ENCODE data around the gene IFT81. TPM values are rescaled to one million over a fixed set of nuclear protein-coding genes. Genes with fewer than 3 reads are reported as not detected.
"Not testable (repeated sequence)": the region's sequence is repeated elsewhere in the genome, so short reads cannot be mapped to it uniquely, and the experiment has no call there.

The IFT81 gene
- total RNA-seq, 6 experiments from 2014 or later = 1.3 to 5.1 (median 2.5) TPM

DNA sequence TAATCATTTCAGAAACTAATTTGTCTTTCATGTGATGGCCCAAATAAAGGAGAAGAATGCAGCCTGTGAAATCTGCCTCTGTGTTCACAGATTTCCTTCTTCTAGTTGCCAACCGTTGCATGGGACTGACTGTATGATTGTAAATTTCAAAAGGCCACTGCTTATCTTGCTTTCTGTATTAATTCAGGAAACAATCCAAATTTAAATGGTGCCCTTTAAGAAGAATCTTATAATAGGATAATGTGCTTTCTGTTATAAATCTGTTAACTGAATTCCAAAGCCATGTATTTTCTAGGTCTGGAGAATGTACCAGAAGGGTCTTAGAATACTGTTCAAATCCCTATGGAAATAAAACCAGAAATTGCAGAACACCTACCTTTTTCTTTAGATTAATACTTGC, 98.3 kb downstream of the IFT81 start:
- WGBS (ENCODE audit: insufficient coverage, low coverage, low lambda C conversion rate, missing lambda C conversion rate) = 9% methylated on average over 1 of the region's 1 CpG
- intact Hi-C loops (cut with DNase I) = no loop called here
- DNase-seq = no peak
- Histone ChIP-seq H3K27ac (no peak overlapping the region), H3K4me3 (no peak overlapping the region), H3K36me3 (no peaks in the 10 kb centered on the region), H3K27me3 (no peaks in the 10 kb centered on the region), H3K4me1 (no peaks in the 10 kb centered on the region), H3K9me3 (no peaks in the 10 kb centered on the region)
- TF ChIP-seq, protein P1, sequence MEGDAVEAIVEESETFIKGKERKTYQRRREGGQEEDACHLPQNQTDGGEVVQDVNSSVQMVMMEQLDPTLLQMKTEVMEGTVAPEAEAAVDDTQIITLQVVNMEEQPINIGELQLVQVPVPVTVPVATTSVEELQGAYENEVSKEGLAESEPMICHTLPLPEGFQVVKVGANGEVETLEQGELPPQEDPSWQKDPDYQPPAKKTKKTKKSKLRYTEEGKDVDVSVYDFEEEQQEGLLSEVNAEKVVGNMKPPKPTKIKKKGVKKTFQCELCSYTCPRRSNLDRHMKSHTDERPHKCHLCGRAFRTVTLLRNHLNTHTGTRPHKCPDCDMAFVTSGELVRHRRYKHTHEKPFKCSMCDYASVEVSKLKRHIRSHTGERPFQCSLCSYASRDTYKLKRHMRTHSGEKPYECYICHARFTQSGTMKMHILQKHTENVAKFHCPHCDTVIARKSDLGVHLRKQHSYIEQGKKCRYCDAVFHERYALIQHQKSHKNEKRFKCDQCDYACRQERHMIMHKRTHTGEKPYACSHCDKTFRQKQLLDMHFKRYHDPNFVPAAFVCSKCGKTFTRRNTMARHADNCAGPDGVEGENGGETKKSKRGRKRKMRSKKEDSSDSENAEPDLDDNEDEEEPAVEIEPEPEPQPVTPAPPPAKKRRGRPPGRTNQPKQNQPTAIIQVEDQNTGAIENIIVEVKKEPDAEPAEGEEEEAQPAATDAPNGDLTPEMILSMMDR (IDR thresholded peaks at IDR 0.05) = no peak
- TF ChIP-seq POLR2A (IDR thresholded peaks at IDR 0.05) = no peak
- ATAC-seq = no peak

DNA sequence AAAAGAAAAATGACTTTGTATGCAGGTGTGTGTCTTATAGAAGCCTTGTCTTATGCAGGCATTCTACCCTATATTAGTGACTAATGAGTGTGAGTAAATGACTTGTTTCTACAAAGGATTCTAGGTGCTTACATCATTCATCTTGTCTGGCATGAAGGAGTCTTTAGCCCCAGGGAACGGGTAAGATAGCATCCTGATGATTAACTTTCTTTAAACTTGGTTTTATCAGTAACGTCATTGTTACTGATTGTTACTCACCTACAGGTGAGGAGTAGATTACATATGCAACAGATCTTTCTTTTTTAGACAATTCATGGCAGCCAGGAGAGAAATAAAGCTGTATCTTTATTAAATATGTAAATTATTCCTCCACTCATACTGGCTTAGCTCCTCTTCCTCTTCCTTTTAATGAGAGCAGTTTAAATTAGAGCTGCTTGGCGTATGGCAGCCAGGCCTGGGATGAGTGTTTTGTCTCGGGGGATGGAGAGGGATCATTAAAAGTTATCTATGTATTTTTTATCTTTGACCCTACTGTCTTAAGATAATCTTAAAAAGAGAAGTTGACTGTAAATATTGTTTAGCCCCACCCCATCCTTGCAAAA, 99.7 kb downstream of the IFT81 start:
- 57% methylated on average over 4 of the region's 4 CpGs for WGBS (ENCODE audit: insufficient coverage, low coverage, low lambda C conversion rate, missing lambda C conversion rate)
- Histone ChIP-seq H3K27me3 (no peaks in the 10 kb centered on the region), H3K4me3 (no peak overlapping the region), H3K9me3 (no peaks in the 10 kb centered on the region), H3K4me1 (no peaks in the 10 kb centered on the region), H3K27ac (peak overlapping the region; percentile 2 to 86 (median 54)), H3K36me3 (no peaks in the 10 kb centered on the region)
- intact Hi-C loops (cut with DNase I) = no loop called here
- ATAC-seq = peak; percentile 7 to 32 (median 16)
- no peak for DNase-seq
- TF ChIP-seq, protein P1 (IDR thresholded peaks at IDR 0.05) = no peak
- TF ChIP-seq POLR2A (IDR thresholded peaks at IDR 0.05) = no peak

DNA sequence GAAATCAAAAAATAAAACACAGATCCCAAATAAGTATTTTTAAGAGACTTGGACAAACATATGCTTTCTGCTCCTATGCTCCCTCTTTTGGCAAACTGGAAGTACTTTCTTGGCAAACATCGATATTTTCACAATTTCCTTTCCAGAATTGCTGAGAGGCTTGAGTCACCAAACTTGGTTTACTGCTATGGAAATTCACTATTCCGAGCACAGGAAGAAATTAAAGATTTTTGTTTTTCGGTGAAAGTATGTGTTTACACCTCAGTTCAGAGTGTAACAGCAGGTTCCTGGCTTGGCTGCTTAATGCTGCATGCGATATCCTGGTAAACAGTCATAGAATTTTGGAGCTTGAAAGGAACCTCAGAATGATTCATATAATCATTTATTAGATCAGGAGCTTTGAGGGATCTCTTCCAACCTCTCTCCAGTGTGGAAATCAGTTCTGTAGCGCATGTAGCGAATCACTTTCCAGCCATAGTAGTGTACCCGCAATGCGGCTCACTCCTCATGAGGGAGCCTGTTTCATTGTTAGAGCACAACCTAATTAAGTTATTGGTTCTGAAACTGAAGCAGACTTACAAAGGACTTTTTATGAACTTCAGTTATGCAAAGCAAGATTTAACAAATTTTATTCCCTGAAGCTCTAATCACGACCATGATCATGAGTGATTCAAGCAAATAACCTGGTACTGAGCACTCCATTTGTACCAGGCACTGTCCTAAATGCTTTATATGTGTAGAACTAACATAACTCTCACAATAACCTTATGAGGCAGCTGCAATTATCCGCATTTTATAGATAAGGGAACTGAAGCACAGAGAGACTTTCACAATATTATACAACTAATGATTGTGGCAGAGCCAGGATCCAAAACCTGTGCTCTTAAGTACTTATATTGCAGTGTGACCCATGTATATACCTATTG, 100.5 kb downstream of the IFT81 start:
- ATAC-seq (peak; percentile 86 to 92 (median 88)), DNase-seq (no peak)
- peak overlapping the region; percentile 54 to 89 (median 86) for H3K27ac ChIP-seq
- TF ChIP-seq POLR2A (IDR thresholded peaks at IDR 0.05) = peak; percentile 37
- TF ChIP-seq, protein P1 (IDR thresholded peaks at IDR 0.05) = peak; percentile 57 to 64 (median 58)
- H3K4me3 ChIP-seq = peak overlapping the region; percentile 9 to 32 (median 24)
- no peaks in the 10 kb centered on the region for H3K9me3 ChIP-seq
- intact Hi-C loops (cut with DNase I) = no loop called here
- 12% methylated on average over 9 of the region's 10 CpGs for WGBS (ENCODE audit: insufficient coverage, low coverage, low lambda C conversion rate, missing lambda C conversion rate)
- no peaks in the 10 kb centered on the region for H3K36me3 ChIP-seq
- H3K4me1 ChIP-seq = no peaks in the 10 kb centered on the region
- no peaks in the 10 kb centered on the region for H3K27me3 ChIP-seq

DNA sequence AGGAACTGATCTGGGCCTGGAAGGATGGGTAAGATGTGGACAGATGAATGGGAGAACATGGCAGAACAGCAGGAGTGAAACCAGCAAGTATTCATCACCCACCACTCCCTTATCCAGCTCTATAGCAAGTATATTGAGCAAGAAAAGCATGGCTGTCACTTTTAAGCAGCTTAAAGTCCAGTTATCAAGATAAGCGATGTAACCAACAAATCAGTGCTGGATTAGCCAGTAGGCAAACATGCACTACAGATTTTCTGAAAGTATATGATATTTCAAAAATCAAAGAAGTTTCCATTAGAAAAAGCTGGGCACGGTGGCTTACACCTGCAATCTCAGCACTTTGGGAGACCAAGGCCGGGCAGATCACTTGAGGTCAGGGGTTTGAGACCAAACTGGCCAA, 103.0 kb downstream of the IFT81 start:
- TF ChIP-seq, protein P1 (IDR thresholded peaks at IDR 0.05) = no peak
- no peak for TF ChIP-seq POLR2A (IDR thresholded peaks at IDR 0.05)
- no peaks in the 10 kb centered on the region for H3K36me3 ChIP-seq
- ATAC-seq (no peak), DNase-seq (no peak)
- no peak overlapping the region for H3K4me3 ChIP-seq
- no peaks in the 10 kb centered on the region for H3K27me3 ChIP-seq
- H3K9me3 ChIP-seq = no peaks in the 10 kb centered on the region
- H3K27ac ChIP-seq = no peak overlapping the region
- 89% methylated on average over 3 of the region's 3 CpGs for WGBS (ENCODE audit: insufficient coverage, low coverage, low lambda C conversion rate, missing lambda C conversion rate)
- intact Hi-C loops (cut with DNase I) = no loop called here
- peaks cover 0 to 13% (median 0%) of the 10 kb centered on the region in 4 donors for H3K4me1 ChIP-seq

DNA sequence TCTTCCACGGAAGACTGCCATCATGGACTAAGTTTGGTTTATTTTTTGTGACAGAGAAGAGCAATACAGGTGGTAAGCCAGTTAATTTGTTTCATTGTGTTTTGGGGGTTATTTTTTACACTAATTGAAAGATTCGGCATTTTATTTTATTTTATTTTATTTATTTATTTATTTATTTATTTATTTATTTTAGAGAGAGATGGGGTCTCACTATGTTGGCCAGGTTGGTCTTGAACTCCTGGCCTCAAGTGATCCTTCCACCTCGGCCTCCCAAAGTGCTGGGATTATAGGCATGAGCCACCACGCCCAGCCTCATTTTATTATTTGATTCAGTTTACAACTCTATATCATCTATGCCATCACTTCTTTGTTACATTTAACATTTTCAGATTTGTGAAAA, 104.2 kb downstream of the IFT81 start:
- H3K9me3 ChIP-seq; H3K27ac ChIP-seq; intact Hi-C loops (cut with DNase I); H3K27me3 ChIP-seq; H3K36me3 ChIP-seq; ATAC-seq; H3K4me3 ChIP-seq; DNase-seq: not testable (repeated sequence)
- 96% methylated on average over 4 of the region's 4 CpGs for WGBS (ENCODE audit: insufficient coverage, low coverage, low lambda C conversion rate, missing lambda C conversion rate)
- H3K4me1 ChIP-seq = peaks cover 0 to 13% (median 0%) of the 10 kb centered on the region in 4 donors
